GM18508 (cell line): ENCODE results near the gene FLYWCH1.

Experiments used
- ATAC-seq: cut with Tn5 transposase; IDR thresholded peaks from one replicate; pipeline ENCODE4 v1.9.1; 2021; ENCODE audit warnings: moderate number of reproducible peaks; ENCODE audit not compliant: insufficient read depth, unreplicated experiment

The FLYWCH1 gene

DNA sequence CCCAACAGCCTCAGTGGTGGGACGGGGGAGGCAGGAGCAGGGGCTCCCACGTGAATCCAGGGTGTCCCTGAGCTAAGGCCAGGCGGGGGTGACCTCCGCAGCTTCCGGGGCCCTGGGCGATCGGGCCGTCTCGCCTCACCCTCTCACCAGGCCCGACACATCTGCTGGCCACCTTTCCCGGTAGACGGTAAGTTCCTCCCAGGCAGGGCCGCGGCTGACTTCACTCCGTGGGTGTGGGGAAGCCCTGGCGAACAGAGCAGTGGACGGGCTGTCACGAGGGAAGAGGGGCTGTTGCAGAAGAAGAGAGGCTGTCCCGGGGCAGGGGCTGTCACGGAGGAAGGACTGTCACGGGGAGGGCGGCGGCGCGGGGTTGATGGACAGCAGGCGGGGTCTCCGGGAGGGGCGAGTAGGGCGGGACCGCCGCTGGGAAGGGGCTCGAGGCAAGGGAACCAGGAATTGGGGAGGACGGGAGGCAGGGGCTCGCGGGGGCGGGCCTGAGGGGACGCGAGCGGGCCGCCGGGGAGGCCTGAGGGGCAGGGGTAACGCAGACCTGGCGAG is 68.0 kb downstream of the FLYWCH1 start:
- ATAC-seq = no peak

DNA sequence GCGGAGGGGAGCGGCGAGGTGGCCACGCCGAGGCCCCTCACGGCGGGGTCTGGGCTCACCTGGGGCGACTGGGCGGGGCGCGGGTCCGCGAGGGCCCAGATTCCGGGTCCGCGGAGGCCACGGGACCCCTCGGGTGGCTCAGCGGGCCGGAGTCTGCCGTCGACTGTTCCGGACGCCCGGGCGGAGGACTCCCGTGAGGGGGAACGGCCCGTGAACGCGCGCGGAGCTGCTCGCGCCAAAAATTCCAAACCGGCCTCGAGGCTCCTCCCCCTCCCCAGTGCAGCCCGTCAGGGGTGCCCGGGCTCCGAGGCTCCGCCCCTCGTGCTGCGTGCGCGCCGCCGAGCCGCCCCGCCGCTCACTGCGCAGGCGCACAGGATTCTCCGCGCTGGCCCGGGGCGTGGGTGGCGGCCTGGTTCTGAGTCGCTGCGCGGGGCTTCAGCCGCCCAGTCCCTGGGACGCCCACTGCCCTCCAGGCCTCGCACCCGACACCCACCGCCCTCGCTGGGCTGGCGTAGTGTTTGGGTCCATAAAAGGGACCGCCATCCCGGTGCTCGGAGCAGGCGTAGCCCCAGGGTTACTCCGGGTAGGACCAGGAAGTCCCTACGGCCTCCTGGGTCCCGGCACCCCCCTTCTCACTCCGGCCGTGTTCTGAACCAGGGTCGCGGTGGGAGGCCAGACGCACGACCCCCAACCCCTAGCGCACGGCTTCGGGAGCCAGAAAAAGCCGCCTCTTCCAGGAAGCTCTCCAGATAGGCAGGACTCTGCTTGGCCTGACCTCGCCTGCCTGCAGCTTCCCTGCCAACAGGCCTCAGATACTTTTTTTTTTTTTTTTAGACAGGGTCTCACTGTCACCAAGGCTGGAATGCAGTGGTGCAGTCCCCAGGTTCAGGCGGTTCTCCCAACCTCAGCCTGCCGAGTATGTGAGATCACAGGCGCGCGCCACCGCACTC is 68.8 kb downstream of the FLYWCH1 start, which contains the start of gene PKMYT1:
Gene PKMYT1, minus strand, starts transcription at position 220 of the 950 bp plus-strand sequence. CDS start 789 bp downstream, outside the sequence.
- ATAC-seq = no peak

DNA sequence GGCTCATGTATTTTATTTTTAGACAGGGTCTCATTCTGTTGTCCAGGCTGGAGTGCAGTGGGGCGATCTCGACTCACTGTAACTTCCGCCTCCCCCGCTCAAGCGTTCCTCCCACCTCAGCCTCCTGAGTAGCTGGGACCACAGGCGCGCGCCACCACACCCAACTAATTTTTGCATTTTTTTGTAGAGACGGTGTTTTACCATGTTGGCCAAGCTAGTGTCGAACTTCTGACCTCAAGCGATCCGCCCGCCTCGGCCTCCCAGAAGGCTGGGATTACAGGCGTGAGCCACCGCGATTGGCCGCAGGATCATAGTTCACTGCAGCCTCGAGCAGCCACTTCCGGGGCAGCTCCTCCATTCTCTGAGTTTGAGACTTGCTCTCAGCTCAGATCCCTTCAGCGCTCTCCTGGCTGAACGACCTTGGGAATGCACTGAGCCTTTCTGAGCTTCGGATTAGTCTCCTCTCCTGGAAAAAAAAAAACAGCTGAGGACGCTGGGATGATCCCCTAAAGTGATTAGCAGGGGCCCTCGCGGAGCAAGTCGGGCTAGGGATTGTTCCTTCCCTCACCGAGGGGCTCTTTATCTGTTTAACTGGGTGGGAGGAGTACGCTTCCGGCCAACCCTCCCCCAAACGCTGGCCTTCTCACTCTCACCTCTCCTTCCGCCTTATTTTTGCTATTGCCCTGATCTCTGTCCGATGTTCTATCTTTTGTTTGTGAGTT is 69.6 kb downstream of the FLYWCH1 start:
- ATAC-seq = no peak

DNA sequence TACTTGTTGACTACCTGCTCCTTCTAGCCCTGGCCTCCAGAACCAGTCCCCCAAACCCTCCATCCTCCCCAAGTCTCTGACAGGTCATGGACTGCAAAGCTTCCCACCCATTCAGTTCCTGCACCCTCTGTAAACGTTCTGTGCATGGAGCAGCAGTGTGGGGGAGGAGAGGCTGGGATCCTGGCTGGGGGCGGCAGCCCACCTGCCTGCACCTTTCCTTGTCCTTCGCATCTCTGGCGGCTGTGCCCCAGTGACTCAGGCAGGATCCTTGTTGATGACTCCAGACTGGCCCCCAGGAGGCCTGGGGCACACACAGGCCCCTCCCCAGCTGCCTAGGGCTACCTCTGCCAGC is 70.1 kb downstream of the FLYWCH1 start:
- no peak for ATAC-seq

DNA sequence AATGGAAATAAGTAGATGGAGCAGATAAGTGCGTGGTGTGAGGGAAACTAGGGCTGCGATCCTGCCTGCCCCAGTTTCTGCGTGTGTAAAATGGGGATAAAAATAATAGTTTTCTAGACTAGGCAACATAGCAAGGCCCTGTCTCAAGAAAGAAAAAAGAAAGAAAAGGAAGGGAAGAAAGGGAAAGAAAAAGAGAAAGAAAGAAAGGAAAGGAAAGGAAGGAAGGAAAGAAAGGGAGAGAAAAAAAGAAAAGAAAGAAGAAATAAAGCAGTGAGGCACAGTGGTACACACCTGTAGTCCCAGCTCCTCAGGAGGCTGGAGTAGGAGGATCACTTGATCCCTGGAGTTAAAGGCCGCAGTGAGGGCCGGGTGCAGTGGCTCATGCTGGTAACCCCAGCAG is 70.7 kb downstream of the FLYWCH1 start:
- no peak for ATAC-seq

DNA sequence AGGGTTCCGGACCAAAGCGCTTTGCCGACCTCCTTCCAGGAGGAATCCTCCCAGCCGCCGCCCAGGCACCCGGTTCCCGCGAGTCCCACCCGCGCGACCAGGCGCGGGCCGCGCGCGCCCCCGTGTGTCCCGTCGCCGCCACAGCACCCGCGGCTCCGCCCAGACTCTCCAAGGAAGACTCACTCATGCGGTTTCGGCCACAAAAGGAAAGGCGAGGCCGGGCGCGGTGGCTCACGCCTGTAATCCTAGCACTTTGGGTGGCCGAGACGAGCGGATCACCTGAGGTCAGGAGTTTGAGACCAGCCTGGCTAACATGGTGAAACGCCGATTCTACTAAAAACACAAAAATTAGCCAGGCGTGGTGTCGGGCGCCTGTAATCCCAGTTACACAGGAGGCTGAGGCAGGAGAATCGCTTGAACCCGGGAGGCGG is 72.0 kb downstream of the FLYWCH1 start:
- no peak for ATAC-seq

DNA sequence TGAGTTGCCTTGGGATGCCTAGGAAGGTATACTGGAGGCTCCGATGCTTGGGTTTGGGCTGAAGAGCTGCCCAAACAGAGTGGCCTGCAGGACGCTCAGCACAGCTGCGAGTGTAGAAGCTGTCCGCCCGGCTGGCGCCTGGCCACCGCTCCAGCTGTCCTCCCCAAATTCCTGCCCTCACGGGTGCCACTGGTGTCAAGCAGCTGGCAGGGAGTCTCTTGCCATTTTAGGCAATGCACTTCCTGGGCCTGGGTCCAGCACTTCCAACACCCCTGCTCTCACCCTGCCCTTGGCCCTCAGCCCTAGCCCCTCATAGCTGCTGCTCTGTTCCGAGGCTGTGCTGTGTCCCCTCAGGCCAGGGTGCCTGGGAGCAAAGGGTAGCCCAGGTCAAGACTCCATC is 73.7 kb downstream of the FLYWCH1 start:
- ATAC-seq = no peak

DNA sequence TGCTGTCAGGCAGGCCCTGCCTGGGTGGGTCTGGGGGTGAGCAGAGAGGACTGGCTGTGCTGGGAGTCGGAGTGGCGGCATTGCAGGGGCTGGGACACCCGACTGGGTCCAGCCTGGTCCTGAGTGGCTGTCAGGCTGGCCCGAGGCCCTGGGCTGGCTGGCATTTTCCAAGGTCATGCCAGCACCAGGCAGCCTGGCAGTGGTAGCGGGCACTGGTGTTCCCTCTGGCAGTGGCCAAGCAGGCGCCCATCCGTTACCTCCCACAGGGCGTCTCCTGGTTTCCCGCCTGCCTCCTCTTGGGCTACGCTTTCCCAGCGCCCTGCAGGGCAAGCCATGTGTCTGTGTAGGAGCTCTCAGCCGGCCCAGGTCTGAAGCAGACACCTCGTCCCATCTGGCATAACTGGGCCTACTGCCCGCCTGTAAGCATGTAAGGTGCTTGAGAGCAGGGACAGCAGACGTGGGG is 74.2 kb downstream of the FLYWCH1 start:
- ATAC-seq = no peak

DNA sequence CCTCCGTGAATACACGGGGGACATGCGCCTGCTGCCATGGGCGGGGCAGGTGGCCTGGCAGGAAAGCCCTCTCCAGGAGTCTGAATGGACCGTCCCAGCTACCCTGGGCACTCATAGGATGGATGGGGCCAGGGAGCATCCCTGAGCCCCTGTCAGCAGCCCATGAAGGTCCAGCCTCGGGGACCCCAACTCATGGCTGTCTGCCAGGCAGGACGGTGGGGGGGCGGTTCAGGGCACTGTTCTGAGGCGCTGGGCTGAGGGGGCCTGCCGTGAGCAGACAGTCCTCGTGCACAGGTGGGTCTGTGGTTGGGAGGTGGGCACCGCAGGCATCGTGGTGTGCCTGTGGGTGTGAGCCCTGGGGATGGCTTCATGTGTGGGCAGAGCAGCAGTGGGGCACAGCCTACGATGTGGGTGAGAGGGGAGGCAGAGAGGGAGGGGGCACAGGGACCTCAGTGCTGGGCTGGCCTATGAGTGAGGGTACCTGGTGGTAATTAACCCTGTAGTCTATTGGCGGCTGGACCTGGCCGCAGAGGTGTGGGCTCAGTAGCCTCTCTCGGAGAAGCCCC is 75.0 kb downstream of the FLYWCH1 start:
- no peak for ATAC-seq

DNA sequence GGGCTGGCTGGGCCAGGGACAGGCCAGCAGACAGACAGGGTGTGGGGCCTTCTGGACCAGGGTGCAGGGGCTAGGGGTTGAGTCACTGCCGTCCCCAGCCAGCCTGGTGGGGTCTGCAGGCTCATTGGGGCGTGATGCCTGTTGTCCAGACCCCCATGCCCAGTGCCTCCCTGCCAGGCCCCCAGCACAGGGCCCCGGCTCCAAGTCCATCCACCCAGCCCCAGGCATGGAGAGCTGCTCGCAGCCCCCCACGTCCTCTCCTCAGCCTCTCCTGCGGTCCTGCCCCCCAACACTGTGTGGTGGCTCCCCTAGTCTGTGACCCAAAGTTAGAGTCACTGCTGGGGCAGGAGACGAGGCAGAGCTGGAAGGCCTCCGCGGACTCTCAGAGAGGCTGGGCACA is 75.6 kb downstream of the FLYWCH1 start:
- ATAC-seq = no peak

DNA sequence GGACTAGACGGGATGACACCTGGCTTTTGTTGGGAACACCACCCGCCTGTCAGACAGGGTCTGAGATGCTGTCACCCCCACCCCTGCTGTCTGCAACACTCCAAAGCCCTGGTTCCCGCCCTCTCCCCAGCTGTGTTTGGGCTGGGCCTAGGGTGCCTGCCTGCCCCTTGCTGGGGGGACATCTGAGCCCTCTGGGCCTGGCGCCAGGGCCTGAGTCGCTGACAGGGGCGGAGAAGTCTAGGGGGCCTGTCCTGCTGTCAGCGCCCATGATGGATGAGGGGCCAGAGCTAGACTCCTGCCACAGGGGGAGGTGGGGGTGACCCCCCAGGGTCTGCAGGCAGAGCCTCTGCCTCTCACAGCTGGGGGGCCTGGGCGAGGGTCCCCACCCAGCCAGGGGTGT is 76.1 kb downstream of the FLYWCH1 start:
- no peak for ATAC-seq

DNA sequence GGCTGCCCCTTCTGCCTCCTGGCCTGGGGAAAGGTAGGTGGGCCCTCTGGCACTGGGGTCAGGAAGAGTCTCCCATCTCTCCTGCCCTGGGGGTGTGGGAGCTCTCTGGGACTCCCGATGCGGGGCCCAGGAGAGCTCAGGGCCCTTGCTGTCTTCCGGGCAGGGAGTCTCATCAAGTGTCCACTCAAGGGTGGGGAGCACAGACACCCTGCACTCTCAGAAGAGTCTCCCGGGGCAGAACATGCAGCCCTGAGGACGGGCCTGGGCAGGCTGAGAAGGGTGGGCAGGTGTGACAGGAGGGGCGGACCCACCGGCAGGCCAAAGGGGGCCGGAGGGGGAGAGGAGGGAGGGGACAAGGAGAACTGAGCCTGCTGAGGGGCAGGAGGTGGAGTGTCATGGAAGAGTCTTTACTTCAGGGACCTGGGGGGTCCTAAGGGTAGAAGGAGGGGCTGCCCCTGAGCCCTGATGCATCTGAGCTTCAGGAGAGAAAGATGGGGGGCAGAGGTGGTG is 76.9 kb downstream of the FLYWCH1 start:
- no peak for ATAC-seq

DNA sequence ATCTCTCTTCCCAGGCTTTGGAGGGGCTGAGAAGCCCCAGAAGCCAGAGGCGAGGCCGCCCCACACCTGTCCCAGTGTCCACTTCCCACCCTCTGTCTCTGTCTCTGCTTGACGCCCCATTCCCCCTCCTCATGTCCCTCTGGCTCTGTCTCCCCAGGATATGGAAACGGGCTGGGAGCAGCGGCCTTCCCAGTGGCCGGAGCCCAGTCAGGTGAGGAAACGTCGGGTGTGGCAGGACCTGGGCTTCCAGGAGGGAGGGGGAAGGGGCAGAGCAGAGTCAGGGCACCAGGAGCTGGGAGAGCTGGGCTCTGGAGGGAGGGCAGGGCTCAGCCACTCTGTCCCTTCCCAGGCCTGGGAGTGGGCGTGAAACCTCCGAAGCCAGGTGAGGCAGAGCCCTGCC is 79.2 kb downstream of the FLYWCH1 start:
- no peak for ATAC-seq

DNA sequence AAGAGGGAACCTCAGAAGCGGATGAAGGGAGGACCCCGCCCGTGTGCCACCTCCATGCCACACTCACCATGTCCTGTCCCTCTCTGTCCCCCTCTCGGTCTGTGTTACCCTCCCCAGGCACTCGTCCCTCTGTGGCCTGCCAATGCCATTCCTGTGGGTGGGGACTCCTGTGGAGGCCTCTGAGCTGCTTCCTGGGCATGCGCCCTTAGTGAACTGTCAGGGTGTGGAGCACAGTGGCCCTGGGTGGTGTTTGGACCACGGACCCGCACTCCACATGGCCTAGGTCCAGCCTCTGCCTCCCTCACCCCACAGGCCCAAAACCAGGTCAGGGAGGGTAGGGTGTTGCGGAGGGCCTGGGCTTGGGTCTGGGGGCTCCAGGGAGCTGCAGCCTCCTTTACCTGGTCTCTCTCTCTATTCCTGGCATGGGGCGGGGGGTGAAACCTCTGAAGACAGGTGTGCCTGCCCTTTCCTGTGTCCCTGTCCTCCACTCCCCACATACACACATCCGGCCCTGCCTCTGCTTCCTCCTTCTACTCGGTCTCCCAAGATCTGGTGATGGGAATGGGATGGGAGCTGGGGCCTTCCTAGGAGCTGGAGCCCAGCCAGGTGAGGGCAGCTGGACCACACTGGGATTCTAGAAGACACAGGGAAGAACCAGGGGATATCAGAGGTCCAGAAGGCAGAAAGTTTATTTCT is 80.0 kb downstream of the FLYWCH1 start:
- no peak for ATAC-seq

DNA sequence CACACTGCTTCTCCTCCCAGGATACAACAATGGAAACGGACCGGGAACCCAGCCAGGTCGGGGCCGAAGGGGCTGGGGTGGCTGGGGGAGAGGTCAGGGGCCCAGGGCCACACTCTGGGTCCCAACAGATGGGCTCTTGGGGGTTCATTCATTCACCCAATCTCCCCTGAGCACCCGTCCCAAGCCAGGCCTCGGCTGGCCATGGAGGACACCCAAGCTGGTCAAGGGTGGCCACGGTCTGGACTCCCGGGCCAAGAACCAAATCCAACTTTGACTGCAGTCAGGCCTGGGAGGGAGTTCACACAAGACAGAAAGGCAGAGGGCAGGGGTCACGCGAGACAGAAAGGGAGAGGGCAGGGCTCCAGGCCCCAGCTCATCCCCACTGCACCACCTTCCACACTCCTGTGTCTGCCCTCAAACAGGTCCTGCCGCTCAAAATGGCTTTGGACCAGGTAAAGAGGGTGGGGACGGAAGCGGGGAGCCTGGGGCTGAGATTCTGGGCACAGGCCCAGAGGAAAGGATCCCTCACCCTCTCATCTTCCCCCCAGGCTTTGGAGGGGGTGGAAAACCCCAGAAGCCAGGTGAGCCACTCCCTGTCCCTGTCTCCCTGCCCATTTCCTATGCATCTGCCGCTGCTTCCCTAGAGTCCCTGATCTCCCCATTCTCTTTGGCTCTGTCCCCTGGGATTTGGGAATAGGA is 80.8 kb downstream of the FLYWCH1 start:
- no peak for ATAC-seq

DNA sequence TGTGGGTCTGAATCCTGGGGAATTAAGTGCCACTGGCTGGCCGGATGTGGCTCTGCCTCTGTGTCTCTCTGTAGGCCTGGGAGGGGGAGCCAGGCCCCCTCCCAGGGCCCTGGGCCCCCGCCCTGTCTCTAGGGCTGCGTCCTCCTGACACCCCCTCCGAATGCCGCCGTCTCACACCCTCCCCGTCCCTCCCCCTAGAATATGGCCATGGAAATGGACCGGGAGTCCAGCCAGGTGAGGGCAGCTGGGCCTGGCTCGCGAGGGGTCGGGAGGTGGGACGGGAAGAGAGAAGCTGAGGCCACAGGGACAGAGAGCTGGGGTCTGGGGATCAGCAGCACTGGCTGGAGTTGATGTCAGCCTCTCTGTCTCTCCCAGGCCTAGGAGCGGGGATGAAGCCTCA is 84.6 kb downstream of the FLYWCH1 start:
- ATAC-seq = no peak

DNA sequence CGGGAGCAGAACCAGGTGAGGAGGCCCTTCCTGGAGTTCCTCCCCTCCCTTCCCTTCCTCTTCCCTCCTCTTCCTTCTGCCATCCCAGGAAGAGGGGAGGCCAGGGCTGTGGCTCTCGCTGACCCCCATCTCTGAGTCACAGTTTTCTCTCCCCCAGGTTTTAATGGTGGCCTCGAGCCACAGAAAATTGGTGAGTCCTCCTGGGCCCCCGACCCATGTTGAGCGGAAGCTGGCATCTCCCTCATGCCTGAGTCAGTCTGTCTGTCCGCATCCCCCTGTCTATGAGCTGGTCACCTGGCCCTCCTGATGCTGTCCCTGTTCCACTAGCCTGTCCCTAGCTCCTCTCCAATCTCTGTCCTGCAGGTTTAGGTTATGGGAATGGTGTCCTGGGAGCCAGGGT is 88.2 kb downstream of the FLYWCH1 start:
- ATAC-seq = no peak

DNA sequence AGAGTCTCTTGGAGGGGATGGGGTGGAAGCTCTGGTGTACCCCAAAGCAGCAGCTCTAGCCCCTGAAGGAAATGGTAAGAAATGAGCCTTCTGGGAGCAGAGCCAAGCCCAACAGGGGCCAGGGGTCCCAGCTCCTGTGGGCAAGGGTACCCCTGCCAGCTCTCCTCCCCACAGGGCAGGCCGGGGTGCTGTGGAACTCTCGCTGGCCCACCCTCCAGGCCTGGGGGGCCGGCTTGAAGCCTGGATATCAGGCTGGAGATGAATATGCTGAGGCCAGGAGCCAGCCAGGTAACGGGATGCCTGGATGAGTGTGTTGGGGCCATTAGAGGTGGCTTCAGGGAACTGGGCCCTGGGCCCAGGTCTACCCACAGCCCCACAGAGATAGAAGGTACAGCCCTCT is 88.8 kb downstream of the FLYWCH1 start:
- no peak for ATAC-seq
